Stimulated activated CD4-positive, alpha-beta T cell treated with anti-CD3 and anti-CD28 coated beads, TNF-alpha, amount 100 ng/mL, for 1 hour (primary cell): ENCODE measurements around the gene FILIP1.

ENCODE experiments used
- DNase-seq, 3 donors: peaks; one replicate each; pipeline ENCODE4 v3.0.0-alpha.2; 2020; ENCODE audit warnings: low read depth in 3 of 3, low spot score in 1 of 3

FILIP1 gene

GRCh38 chr6:75382634-75382900 is 111.0 kb downstream of the FILIP1 start:
- no peak for DNase-seq

DNA sequence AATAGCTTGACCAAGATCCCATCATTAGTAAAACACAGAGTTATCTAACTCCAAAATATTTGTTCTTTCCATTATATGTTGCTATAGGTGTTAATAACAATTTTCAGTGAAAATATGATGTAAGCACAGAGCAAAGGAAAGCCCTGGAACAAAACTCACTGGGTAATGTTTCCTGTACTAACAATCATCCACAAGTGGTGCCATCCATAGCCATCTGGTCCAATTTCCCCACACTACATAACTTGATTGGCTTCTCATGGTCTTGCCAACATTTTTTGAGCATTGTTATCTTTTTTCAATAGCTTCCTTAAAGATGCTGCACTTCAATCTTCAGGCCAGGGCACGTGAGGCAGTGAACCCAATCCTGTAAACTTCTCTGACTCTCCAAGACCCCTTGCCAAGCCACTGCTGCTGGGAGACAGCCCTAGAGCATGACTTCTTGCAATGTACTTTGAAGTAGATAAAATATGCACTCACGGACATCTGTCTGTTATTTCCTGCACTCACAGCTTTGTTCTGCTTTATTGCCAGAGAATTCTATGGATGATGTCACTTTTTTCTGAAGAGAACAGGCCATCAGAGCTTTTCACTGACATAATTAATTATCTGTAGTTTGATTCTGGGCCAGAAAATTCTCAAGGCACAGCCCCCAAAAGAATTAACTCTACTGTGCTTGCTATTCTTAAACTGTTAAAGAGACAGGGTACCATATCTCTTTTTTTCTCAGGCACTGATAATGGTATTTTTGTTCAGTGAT is 111.5 kb downstream of the FILIP1 start:
- DNase-seq, result no peak

DNA sequence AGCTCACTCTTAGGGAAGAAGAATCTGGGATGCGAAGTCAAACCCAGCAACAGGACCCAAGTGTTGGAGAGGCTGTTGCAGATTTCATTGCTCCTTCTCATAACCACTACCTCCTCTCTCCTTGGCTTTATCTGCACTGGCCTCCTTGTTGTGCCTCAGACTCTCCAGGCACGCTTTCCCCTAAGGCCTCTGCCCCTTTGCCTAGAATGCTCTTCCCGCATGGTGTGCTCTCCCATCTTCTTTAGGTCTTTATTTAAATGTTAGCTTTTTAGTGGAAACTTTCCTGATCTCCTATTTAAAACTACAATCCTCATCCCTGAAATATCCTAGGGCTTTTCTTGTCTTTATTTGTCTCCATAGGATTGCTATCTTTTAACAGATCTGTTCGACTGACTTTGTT is 114.1 kb downstream of the FILIP1 start:
- no peak for DNase-seq

- DNase-seq, result no peak
These were observed 115.5 kb downstream of the FILIP1 start for GRCh38 chr6:75378101-75378500.

GRCh38 chr6:75377386-75377785 is 116.2 kb downstream of the FILIP1 start:
- DNase-seq, result no peak

- no peak for DNase-seq
These were observed 117.1 kb downstream of the FILIP1 start for GRCh38 chr6:75376347-75377024.

GRCh38 chr6:75374961-75375400 is 118.6 kb downstream of the FILIP1 start:
- no peak for DNase-seq

GRCh38 chr6:75372884-75373283 is 120.7 kb downstream of the FILIP1 start:
- DNase-seq, result no peak

DNA sequence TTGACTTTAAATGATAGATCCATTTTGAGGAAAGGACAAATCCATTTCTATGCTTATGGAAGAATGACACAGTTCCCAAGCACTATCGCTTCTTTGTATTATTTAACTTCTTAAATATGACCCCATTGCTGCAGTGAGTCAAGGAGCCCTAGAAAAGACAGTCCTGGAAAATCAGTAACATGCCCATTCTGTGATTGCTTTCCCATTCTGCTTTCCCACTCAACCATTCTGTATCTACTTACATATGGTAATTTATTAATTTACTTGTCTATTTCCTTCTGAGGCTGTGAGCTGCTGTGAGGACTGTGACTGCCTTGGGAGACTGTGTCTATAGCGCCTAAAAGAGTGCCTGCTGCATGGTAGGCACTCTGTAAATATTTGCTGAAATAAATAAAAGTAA is 123.6 kb downstream of the FILIP1 start:
- DNase-seq, result no peak

GRCh38 chr6:75368864-75369402 is 124.7 kb downstream of the FILIP1 start:
- no peak for DNase-seq

DNA sequence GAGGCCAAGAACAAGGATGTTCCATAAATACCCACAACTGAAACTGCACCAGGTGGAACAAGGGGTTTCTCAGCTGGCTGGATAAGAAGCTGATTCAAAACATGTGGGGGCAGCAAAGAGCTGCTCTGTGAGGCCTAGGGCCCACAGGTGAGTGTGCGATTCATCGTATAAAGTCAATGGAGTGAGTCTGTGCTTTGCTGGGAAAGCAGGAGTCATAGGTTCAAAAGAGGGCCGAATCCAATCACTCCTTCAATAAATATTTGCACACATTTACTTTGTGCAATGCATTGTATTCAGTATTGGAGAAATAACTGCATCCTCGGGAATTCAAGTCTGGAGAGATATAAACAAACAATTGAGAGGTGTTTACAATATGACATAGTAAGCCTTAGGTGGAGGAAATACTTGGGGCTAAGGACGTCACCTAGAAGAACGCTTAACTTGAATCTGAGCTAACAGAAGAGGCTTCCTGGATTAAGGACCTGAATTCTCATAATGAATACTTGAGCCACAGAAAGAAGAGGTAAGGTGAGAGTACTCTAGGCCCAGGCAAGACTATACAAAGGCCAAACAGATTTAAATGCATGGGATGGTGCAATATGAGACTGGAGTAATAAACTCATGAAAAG is 125.3 kb downstream of the FILIP1 start:
- no peak for DNase-seq

DNA sequence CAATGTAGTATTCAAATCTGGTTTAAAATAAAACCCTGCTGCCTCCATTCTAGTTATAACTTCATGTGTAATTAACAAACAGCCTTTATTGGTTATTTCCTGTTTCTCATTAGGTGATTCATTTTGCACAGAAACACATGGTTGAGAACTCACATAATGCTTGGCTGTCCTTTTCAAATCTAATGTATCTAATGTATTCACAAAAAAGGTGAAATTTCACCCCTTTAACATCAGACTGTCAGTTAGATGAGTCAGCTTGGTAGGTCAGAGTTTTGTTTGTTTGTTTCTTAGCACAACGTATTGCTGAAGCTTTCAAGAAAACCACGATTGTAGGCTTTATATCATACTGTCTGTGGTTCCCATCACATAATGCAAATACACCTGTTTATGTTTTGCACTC is 130.3 kb downstream of the FILIP1 start:
- no peak for DNase-seq

DNA sequence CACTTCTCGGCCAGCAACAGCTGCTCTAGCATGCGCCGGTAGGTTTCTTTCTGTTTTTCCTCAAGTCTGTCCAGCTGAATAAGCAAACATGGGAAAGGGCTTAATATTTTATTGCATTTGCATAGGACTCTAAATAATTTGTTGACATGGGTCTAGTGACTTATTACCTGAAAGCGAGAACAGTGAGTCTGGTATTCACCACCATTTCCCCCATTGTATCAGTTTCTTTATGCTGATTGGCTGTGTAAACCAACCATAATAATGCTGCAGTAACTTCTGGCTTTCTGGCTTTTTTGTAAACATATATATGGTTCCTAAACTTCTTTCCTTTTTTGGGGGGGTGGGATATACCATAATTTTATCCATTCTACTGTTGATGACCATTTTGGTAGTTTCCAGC is 140.0 kb downstream of the FILIP1 start:
- DNase-seq, result no peak

GRCh38 chr6:75351570-75351969 is 142.0 kb downstream of the FILIP1 start:
- no peak for DNase-seq

- no peak for DNase-seq
These were observed 142.8 kb downstream of the FILIP1 start for GRCh38 chr6:75350808-75351207.

GRCh38 chr6:75350156-75350555 is 143.4 kb downstream of the FILIP1 start:
- DNase-seq, result no peak

GRCh38 chr6:75349262-75349984 is 144.2 kb downstream of the FILIP1 start:
- no peak for DNase-seq

DNA sequence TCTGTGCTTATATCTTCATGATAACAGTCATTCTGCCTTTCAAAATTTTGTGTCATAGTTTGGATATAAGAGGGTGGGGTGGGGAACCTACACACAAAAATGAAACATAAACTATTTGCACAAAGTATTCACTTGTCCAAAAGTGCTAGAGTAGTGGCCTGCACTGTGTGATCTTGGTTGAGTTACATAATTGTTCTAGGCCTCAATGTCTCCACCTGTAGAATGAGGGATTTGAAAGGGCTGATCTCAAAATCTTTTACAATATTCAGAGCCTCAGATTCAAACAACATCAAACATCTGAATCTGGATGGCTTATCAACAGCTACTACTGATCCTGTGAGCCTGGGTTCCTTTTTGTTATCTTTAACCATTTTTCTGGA is 144.7 kb downstream of the FILIP1 start:
- no peak for DNase-seq

- no peak for DNase-seq
These were observed 145.5 kb downstream of the FILIP1 start for GRCh38 chr6:75347898-75348610.

DNA sequence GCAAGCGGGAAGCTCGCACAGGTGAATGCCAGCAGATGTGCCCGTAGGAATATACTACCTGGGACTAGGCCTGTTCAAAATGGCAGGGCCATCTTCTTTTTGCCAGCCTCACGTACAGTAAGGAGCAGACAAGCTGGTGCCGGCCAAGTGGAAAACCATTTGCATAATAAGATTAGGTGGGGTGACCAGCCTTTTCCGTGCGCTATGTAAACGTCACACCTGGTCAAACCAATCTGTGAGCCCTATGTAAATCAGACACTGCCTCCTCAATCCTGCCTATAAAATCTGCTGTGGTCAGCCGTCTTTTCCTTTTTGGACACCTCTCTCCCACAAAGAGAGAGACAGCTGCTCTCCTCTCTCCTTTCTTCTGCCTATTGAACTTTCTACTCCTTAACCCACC is 148.2 kb downstream of the FILIP1 start:
- no peak for DNase-seq

DNA sequence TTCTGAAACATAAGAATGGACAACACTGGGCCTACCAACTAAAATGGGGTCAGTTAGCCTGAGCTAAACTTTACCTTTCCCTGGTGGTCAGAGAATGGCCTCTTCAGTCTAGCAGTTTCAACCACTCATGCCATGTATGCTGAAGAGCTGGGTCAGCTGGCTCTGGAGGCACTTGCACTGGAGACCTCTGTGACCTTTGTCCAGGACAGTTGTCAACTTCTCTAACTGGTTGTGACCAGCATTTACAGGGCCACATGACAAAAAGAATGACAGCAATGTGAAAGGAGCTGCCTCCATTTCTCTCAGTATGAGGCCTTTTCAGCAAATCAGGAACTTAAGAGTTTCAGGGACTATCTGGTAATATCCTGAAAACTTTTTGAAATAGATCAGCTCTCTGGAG is 149.1 kb downstream of the FILIP1 start:
- no peak for DNase-seq
